ENCODE results near the gene ANO5. TPM values are rescaled to one million over a fixed set of nuclear protein-coding genes. Genes with fewer than 3 reads are reported as not detected.

The ANO5 gene
- total and polyA plus RNA-seq, 2 donors (not counting 3 experiments of a cell fraction or from before 2014, with no cell fraction given): 0.32 to 0.46 TPM

GRCh38 chr11:22190827-22191463 lies 1.9 kb upstream of the ANO5 start:
- no peaks in the 10 kb centered on the region for H3K79me2 ChIP-seq (ENCODE audit: control insufficient read depth, insufficient read depth, low read length)
- H3K9me1 ChIP-seq (replicated peaks; ENCODE audit: control insufficient read depth, extremely low read depth, insufficient read depth, low read length): no peaks in the 10 kb centered on the region
- BruUV-seq (replicated peaks): no TSS peak
- TF ChIP-seq POLR2A (IDR thresholded peaks at IDR 0.05; ENCODE audit: low read depth, low read length) (no peak), JUN (IDR thresholded peaks at IDR 0.05; ENCODE audit: borderline replicate concordance, insufficient read depth, insufficient read length, low read depth) (no peak), CTCF (IDR thresholded peaks at IDR 0.05; ENCODE audit: extremely low read depth in 1 of 2, insufficient read depth in 1 of 2, low read depth in 1 of 2, low read length in 2 of 2) (no peak), MAX (IDR thresholded peaks at IDR 0.05; ENCODE audit: insufficient read depth, insufficient read length) (no peak), POLR2AphosphoS5 (IDR thresholded peaks at IDR 0.05; ENCODE audit: insufficient read depth, low read depth, low read length) (no peak), MYC (IDR thresholded peaks at IDR 0.05; ENCODE audit: low read depth, low read length) (no peak), EZH2 (IDR thresholded peaks at IDR 0.05; ENCODE audit: borderline replicate concordance, low read depth, low read length, severe bottlenecking) (no peak), FOS (IDR thresholded peaks at IDR 0.05; ENCODE audit: borderline replicate concordance, insufficient read depth, low read length) (no peak), GATA2 (IDR thresholded peaks at IDR 0.05; ENCODE audit: insufficient read depth, insufficient read length, low read depth, low read length) (no peak)
- FAIRE-seq: no peak
- dilution Hi-C loops (cut with MboI; ENCODE audit: extremely low pct_ligation_motif_present, low sequenced_read_pairs): no loop called here
- H3K36me3 ChIP-seq (ENCODE audit: control insufficient read depth in 2 of 2, extremely low read depth in 1 of 2, insufficient read depth in 2 of 2, low read length in 2 of 2): no peaks in the 10 kb centered on the region
- no peaks in the 10 kb centered on the region for H3K27me3 ChIP-seq (ENCODE audit: control insufficient read depth in 2 of 2, insufficient read depth in 2 of 2, low read length in 2 of 2)
- H3K9ac ChIP-seq (replicated peaks; ENCODE audit: extremely low read depth, insufficient read depth, low read length): no peak overlapping the region
- no peak for DNase-seq (ENCODE audit: low read depth, low spot score)
- no peaks in the 10 kb centered on the region for H4K20me1 ChIP-seq (replicated peaks; ENCODE audit: control insufficient read depth, extremely low read depth, insufficient read depth, low read length)
- peaks cover 6% of the 10 kb centered on the region for H3K4me1 ChIP-seq (ENCODE audit: control insufficient read depth, extremely low read depth, insufficient read depth, low read length)
- ChIA-PET CTCF (no interaction called here), POLR2A (no interaction called here)
- no peak overlapping the region for H3K4me2 ChIP-seq (ENCODE audit: insufficient read depth, low read length)
- H2AFZ ChIP-seq (ENCODE audit: low read depth, low read length): no peak overlapping the region
- no peak overlapping the region for H3K27ac ChIP-seq (ENCODE audit: insufficient read depth, low read depth, low read length)
- intact Hi-C loops (cut with micrococcal nuclease): no loop called here
- H3K9me3 ChIP-seq (replicated peaks; ENCODE audit: control insufficient read depth, insufficient read depth, low read length): no peaks in the 10 kb centered on the region
- H3K4me3 ChIP-seq (replicated peaks in 1 of 3; ENCODE audit: insufficient read depth in 1 of 3, low read depth in 1 of 3, low read length in 3 of 3): no peak overlapping the region
